Thoracic aorta (tissue), 2 donors: Measurements from ENCODE around the gene OSGIN1. TPM values are rescaled to one million over a fixed set of nuclear protein-coding genes. Genes with fewer than 3 reads are reported as not detected.
"Not testable (repeated sequence)": the region's sequence is repeated elsewhere in the genome, so short reads cannot be mapped to it uniquely, and the experiment has no call there.

Experiments
- ATAC-seq: fragments of 150-250 bp; one replicate; pipeline ENCODE4 v1.8.0; 2017; ENCODE audit warnings: low read depth; ENCODE audit not compliant: insufficient number of reproducible peaks, low FRiP score
- DNase-seq: peaks from one replicate; pipeline ENCODE4 v3.0.0-alpha.2; 2020; ENCODE audit warnings: low spot score
- H3K27ac ChIP-seq, 2 donors: fragments of 200-600 bp; sonication (generic); 1 replicate in 1 of 2; 2 replicates in 1 of 2; pipeline ENCODE4 v1.5.1; 2016; ENCODE audit warnings: mild to moderate bottlenecking in 2 of 2, moderate library complexity in 2 of 2
- H3K27me3 ChIP-seq: fragments of 200-600 bp; sonication (generic); replicated peaks from 2 replicates; pipeline ENCODE4 v1.6.0; 2016; ENCODE audit warnings: mild to moderate bottlenecking; ENCODE audit not compliant: insufficient read depth
- H3K36me3 ChIP-seq: fragments of 200-600 bp; sonication (generic); one replicate; pipeline ENCODE4 v1.5.1; 2016
- H3K4me1 ChIP-seq, 2 donors: fragments of 200-600 bp; sonication (generic); 1 replicate in 1 of 2; 2 replicates in 1 of 2; pipeline versions ENCODE4 v1.5.1 to v1.6.0; 2016; ENCODE audit warnings: low read depth in 2 of 2, mild to moderate bottlenecking in 1 of 2; ENCODE audit not compliant: control insufficient read depth in 1 of 2
- H3K4me3 ChIP-seq: fragments of 200-600 bp; sonication (generic); 2 replicates; pipeline ENCODE4 v1.5.1; 2016; ENCODE audit warnings: mild to moderate bottlenecking
- H3K9me3 ChIP-seq: fragments of 200-600 bp; sonication (generic); 2 replicates; pipeline ENCODE4 v1.5.1; 2016
- CTCF ChIP-seq: fragments of 200-600 bp; sonication (generic); IDR thresholded peaks from one replicate; pipeline ENCODE4 v1.5.1; 2019; ENCODE audit warnings: antibody characterized with exemption
- total RNA-seq, 2 donors: library from RNA; depleted of rRNA; stranded (reverse); fragments of >200 nt; gene quantifications; one replicate each; pipeline versions ENCODE4 v1.1.0 to v1.2.3, GENCODE V29; 2016

The OSGIN1 gene
- total RNA-seq, 2 donors from 2014 or later: 3.7 to 16.2 TPM

GRCh38 chr16:83946781-83947566 is 6.1 kb upstream of the OSGIN1 start:
- no peak for ATAC-seq

GRCh38 chr16:83947642-83948234 is 5.3 kb upstream of the OSGIN1 start:
- no peaks in the 10 kb centered on the region for H3K36me3 ChIP-seq
- no peaks in the 10 kb centered on the region for H3K27me3 ChIP-seq
- TF ChIP-seq CTCF: no peak
- no peak for DNase-seq
- no peaks in the 10 kb centered on the region for H3K9me3 ChIP-seq
- no peak for ATAC-seq
- no peak overlapping the region for H3K27ac ChIP-seq
- H3K4me3 ChIP-seq: no peak overlapping the region
- H3K4me1 ChIP-seq: peaks cover 4 to 6% of the 10 kb centered on the region in 2 donors

More at GRCh38 chr16:83946781-83947566, 6.1 kb upstream of the OSGIN1 start:
- H3K36me3 ChIP-seq: no peaks in the 10 kb centered on the region
- DNase-seq: no peak
- no peak for TF ChIP-seq CTCF
- H3K4me1 ChIP-seq: no peaks in the 10 kb centered on the region
- no peak overlapping the region for H3K4me3 ChIP-seq
- no peak overlapping the region for H3K27ac ChIP-seq
- no peaks in the 10 kb centered on the region for H3K9me3 ChIP-seq
- H3K27me3 ChIP-seq: no peaks in the 10 kb centered on the region

GRCh38 chr16:83948914-83949723 is 3.9 kb upstream of the OSGIN1 start:
- no peak for TF ChIP-seq CTCF
- Histone ChIP-seq H3K27ac (no peak overlapping the region), H3K4me3 (no peak overlapping the region), H3K36me3 (no peaks in the 10 kb centered on the region), H3K4me1 (peaks cover 5 to 13% of the 10 kb centered on the region in 2 donors), H3K9me3 (no peaks in the 10 kb centered on the region), H3K27me3 (no peaks in the 10 kb centered on the region)
- ATAC-seq (no peak), DNase-seq (no peak)

- no peak for TF ChIP-seq CTCF
- peaks cover 7 to 18% of the 10 kb centered on the region in 2 donors for H3K4me1 ChIP-seq
- H3K36me3 ChIP-seq: no peaks in the 10 kb centered on the region
- H3K27me3 ChIP-seq: no peaks in the 10 kb centered on the region
- H3K4me3 ChIP-seq: no peak overlapping the region
- H3K27ac ChIP-seq: no peak overlapping the region
- no peaks in the 10 kb centered on the region for H3K9me3 ChIP-seq
- DNase-seq (no peak), ATAC-seq (no peak)
These were observed 3.4 kb upstream of the OSGIN1 start for GRCh38 chr16:83949724-83950001.

- not testable (repeated sequence) for H3K27ac ChIP-seq, H3K9me3 ChIP-seq, DNase-seq, H3K36me3 ChIP-seq, ATAC-seq, H3K4me3 ChIP-seq, H3K27me3 ChIP-seq
- H3K4me1 ChIP-seq: peaks cover 14 to 30% of the 10 kb centered on the region in 2 donors
These were observed 2.1 kb upstream of the OSGIN1 start for GRCh38 chr16:83950862-83951399.
